HEK293 (cell line): ENCODE data around the gene SMIM10.
A peak's percentile ranks its signal among the peaks of the same experiment; 100 is the strongest.
"Not testable (repeated sequence)": the region's sequence is repeated elsewhere in the genome, so short reads cannot be mapped to it uniquely, and the experiment has no call there.

ENCODE experiments used
- CTCF ChIA-PET: fragments of 350-600 bp; formaldehyde crosslinking; extraction: SDS; loops from one replicate; lab custom pipeline; 2021; ENCODE audit warnings: antibody characterized with exemption; lab: Yijun Ruan, JAX
- POLR2A ChIA-PET: fragments of 300-600 bp; formaldehyde crosslinking; extraction: SDS; loops from one replicate; lab custom pipeline; 2020; ENCODE audit warnings: antibody characterized with exemption, inconsistent platforms; lab: Yijun Ruan, JAX
- H3K27ac ChIP-seq: fragments of 200-500 bp; sonication (Bioruptor generic); 2 replicates; pipeline ENCODE4 v1.5.1; 2014; ENCODE audit warnings: low read depth, low read length, control low read depth, inconsistent platforms; ENCODE audit errors: extremely low read depth
- H3K36me3 ChIP-seq, 2 experiments: fragments of 200-500 bp in 1 of 2; sonication (Bioruptor generic) in 1 of 2; 1 replicate in 1 of 2; 2 replicates in 1 of 2; pipeline ENCODE4 v1.5.1; 2014 to 2017; ENCODE audit warnings: inconsistent platforms in 2 of 2, low read length in 2 of 2; ENCODE audit not compliant: control insufficient read depth in 2 of 2, insufficient read depth in 1 of 2
- H3K4me1 ChIP-seq: fragments of 200-500 bp; sonication (Bioruptor generic); 2 replicates; pipeline ENCODE4 v1.5.1; 2014; ENCODE audit warnings: mild to moderate bottlenecking, low read length, inconsistent platforms; ENCODE audit not compliant: control insufficient read depth, insufficient read depth
- H3K4me3 ChIP-seq: 2 replicates; pipeline ENCODE4 v1.5.1; 2011; ENCODE audit warnings: low read depth, mild to moderate bottlenecking, control low read depth, low read length, moderate library complexity
- H3K9me3 ChIP-seq: fragments of 200-500 bp; sonication (Bioruptor generic); 2 replicates; pipeline ENCODE4 v1.5.1; 2014; ENCODE audit warnings: low read depth, low read length, inconsistent platforms; ENCODE audit not compliant: control insufficient read depth, insufficient read depth
- CTCF ChIP-seq: fragments of 450-650 bp; formaldehyde crosslinking; IDR thresholded peaks from 2 replicates; pipeline ENCODE4 v1.5.1; 2016; ENCODE audit warnings: missing biosample characterization, missing genetic modification characterization
- FEZF1 ChIP-seq: fragments of 450-650 bp; formaldehyde crosslinking; IDR thresholded peaks from 2 replicates; pipeline ENCODE4 v1.5.1; 2016; ENCODE audit warnings: missing biosample characterization, missing genetic modification characterization
- HOXA7 ChIP-seq: sonication (generic); formaldehyde crosslinking; IDR thresholded peaks from 2 replicates; pipeline ENCODE4 v1.8.1; 2022; ENCODE audit warnings: missing genetic modification reagents, borderline replicate concordance
- TRIM28 ChIP-seq: IDR thresholded peaks from 2 replicates; pipeline ENCODE4 v1.6.1; 2011; ENCODE audit warnings: low read length, control low read depth, borderline replicate concordance
- YY1 ChIP-seq: fragments of 450-650 bp; formaldehyde crosslinking; IDR thresholded peaks from 2 replicates; pipeline ENCODE4 v1.5.1; 2018; ENCODE audit warnings: missing biosample characterization, missing genetic modification characterization
- ZBTB21 ChIP-seq: fragments of 450-650 bp; formaldehyde crosslinking; IDR thresholded peaks from 2 replicates; pipeline ENCODE4 v1.5.1; 2017; ENCODE audit warnings: missing biosample characterization, missing genetic modification characterization
- ZFP41 ChIP-seq: fragments of 450-650 bp; formaldehyde crosslinking; IDR thresholded peaks from 2 replicates; pipeline ENCODE4 v1.5.1; 2016; ENCODE audit warnings: missing biosample characterization, missing genetic modification characterization, borderline replicate concordance
- ZNF146 ChIP-seq: fragments of 450-650 bp; formaldehyde crosslinking; IDR thresholded peaks from 2 replicates; pipeline ENCODE4 v1.5.1; 2016; ENCODE audit warnings: missing biosample characterization, missing genetic modification characterization
- ZNF148 ChIP-seq: fragments of 450-650 bp; formaldehyde crosslinking; IDR thresholded peaks from 2 replicates; pipeline ENCODE4 v1.5.0; 2017; ENCODE audit warnings: missing biosample characterization, missing genetic modification characterization, borderline replicate concordance
- ZNF280C ChIP-seq: fragments of 450-650 bp; formaldehyde crosslinking; IDR thresholded peaks from 2 replicates; pipeline ENCODE4 v1.5.1; 2016; ENCODE audit warnings: missing biosample characterization, missing genetic modification characterization
- ZNF530 ChIP-seq: fragments of 450-650 bp; formaldehyde crosslinking; IDR thresholded peaks from 2 replicates; pipeline ENCODE4 v1.5.1; 2016; ENCODE audit warnings: low read depth, missing biosample characterization, missing genetic modification characterization
- ZNF610 ChIP-seq: fragments of 450-650 bp; formaldehyde crosslinking; IDR thresholded peaks from 2 replicates; pipeline ENCODE4 v1.5.1; 2016; ENCODE audit warnings: missing biosample characterization, missing genetic modification characterization, borderline replicate concordance
- ZNF621 ChIP-seq: fragments of 450-650 bp; formaldehyde crosslinking; IDR thresholded peaks from 2 replicates; pipeline ENCODE4 v1.5.1; 2017; ENCODE audit warnings: missing biosample characterization, missing genetic modification characterization
- ZNF639 ChIP-seq: fragments of 450-650 bp; formaldehyde crosslinking; IDR thresholded peaks from 2 replicates; pipeline ENCODE4 v1.5.1; 2016; ENCODE audit warnings: missing biosample characterization, missing genetic modification characterization
- ZNF692 ChIP-seq: fragments of 450-650 bp; formaldehyde crosslinking; IDR thresholded peaks from 2 replicates; pipeline ENCODE4 v1.5.1; 2016; ENCODE audit warnings: missing biosample characterization, missing genetic modification characterization
- ZNF747 ChIP-seq: fragments of 450-650 bp; formaldehyde crosslinking; IDR thresholded peaks from 2 replicates; pipeline ENCODE4 v1.5.1; 2016; ENCODE audit warnings: missing biosample characterization, missing genetic modification characterization
- ZNF777 ChIP-seq: fragments of 450-650 bp; formaldehyde crosslinking; IDR thresholded peaks from 2 replicates; pipeline ENCODE4 v1.5.1; 2017; ENCODE audit warnings: missing biosample characterization, missing genetic modification characterization, borderline replicate concordance
- ZNF785 ChIP-seq: fragments of 450-650 bp; formaldehyde crosslinking; IDR thresholded peaks from 2 replicates; pipeline ENCODE4 v1.5.1; 2016; ENCODE audit warnings: missing biosample characterization, missing genetic modification characterization

SMIM10 gene

GRCh38 chrX:134957836-134958235 lies 33.0 kb upstream of the SMIM10 start:
- no peak overlapping the region for H3K27ac ChIP-seq
- no peaks in the 10 kb centered on the region for H3K4me1 ChIP-seq
- H3K4me3 ChIP-seq, result no peak overlapping the region
- no peaks in the 10 kb centered on the region for H3K9me3 ChIP-seq
- no peak for TF ChIP-seq ZNF621 (tag by site-specific recombination)
- TF ChIP-seq ZNF146, result peak; percentile 53; the same call in 1 of the 2 replicates
- TF ChIP-seq, all 188 proteins: peak for 1
- POLR2A ChIA-PET, result no interaction called here
- H3K36me3 ChIP-seq, result no peaks in the 10 kb centered on the region
- CTCF ChIA-PET, result no interaction called here

- H3K4me1 ChIP-seq, H3K4me3 ChIP-seq, H3K9me3 ChIP-seq, H3K27ac ChIP-seq, CTCF ChIA-PET, H3K36me3 ChIP-seq, POLR2A ChIA-PET: not testable (repeated sequence)
Measured at GRCh38 chrX:134960366-134960765, 30.4 kb upstream of the SMIM10 start.

- ChIA-PET CTCF (interaction anchor here (0.6 to 1.2 kb wide), 5 partner anchors 14 to 1333 kb away, joined by 3 to 5 read pairs (median 4); no protein-coding TSS in a partner anchor), POLR2A (interaction anchor here (0.5 kb wide), 1 partner anchor 446 kb away, joined by 5 read pairs; no protein-coding TSS in a partner anchor)
- Histone ChIP-seq H3K4me3 (no peak overlapping the region), H3K36me3 (no peaks in the 10 kb centered on the region), H3K27ac (no peak overlapping the region), H3K9me3 (no peaks in the 10 kb centered on the region), H3K4me1 (no peaks in the 10 kb centered on the region)
- TF ChIP-seq CTCF, result no peak
- TF ChIP-seq HOXA7 (CRISPR knock-in tag), result no peak
- no peak for TF ChIP-seq ZFP41
Measured at GRCh38 chrX:134963041-134963440, 27.8 kb upstream of the SMIM10 start.

- Histone ChIP-seq H3K4me1 (no peaks in the 10 kb centered on the region), H3K4me3 (no peak overlapping the region), H3K27ac (no peak overlapping the region), H3K36me3 (no peaks in the 10 kb centered on the region), H3K9me3 (no peaks in the 10 kb centered on the region)
- POLR2A ChIA-PET, result no interaction called here
- CTCF ChIA-PET, result interaction anchor here (1.8 kb wide), 1 partner anchor 30 kb away, joined by 6 read pairs; no protein-coding TSS in a partner anchor
- TF ChIP-seq ZNF610 (tag by site-specific recombination) (no peak), ZNF530 (tag by site-specific recombination) (no peak), ZNF639 (tag by site-specific recombination) (no peak), ZNF777 (no peak), TRIM28 (no peak), ZNF785 (no peak), ZBTB21 (no peak), ZNF747 (tag by site-specific recombination) (no peak), YY1 (tag by site-specific recombination) (no peak), FEZF1 (tag by site-specific recombination) (no peak), ZNF280C (no peak), ZNF692 (tag by site-specific recombination) (no peak), ZNF148 (tag by site-specific recombination) (no peak)
Measured at GRCh38 chrX:134969726-134970125, 21.1 kb upstream of the SMIM10 start.
